ENCODE results near the gene PDCD1LG2. TPM values are rescaled to one million over a fixed set of nuclear protein-coding genes. Genes with fewer than 3 reads are reported as not detected.

PDCD1LG2 gene
- total and polyA plus RNA-seq, 2 of the 8 experiments (the other 6 are each of a cell fraction or from before 2014, with no cell fraction given), result not detected

GRCh38 chr9:5518937-5519319 is 8.6 kb downstream of the PDCD1LG2 start:
- Histone ChIP-seq H3K4me1 (replicated peaks in 1 of 4; ENCODE audit: control insufficient read depth in 3 of 4, insufficient read depth in 4 of 4, low read length in 3 of 4) (peaks cover 3 to 11% (median 6%) of the 10 kb centered on the region in 4 experiments; a peak in 5 of 7 replicates), H2AFZ (ENCODE audit: low read length) (no peak overlapping the region), H3K23ac (ENCODE audit: insufficient read length) (no peak overlapping the region), H2AK5ac (ENCODE audit: low read depth, low read length) (no peak overlapping the region), H3K4me2 (ENCODE audit: insufficient read depth in 1 of 2, low read depth in 2 of 2, low read length in 2 of 2) (peak overlapping the region in 1 of 2 experiments; percentile 31; a peak in 1 of 4 replicates), H2BK15ac (ENCODE audit: low read length) (no peak overlapping the region), H2BK20ac (ENCODE audit: low read length) (no peak overlapping the region), H3K36me3 (ENCODE audit: control insufficient read depth in 2 of 4, insufficient read depth in 4 of 4, low read length in 3 of 4) (no peaks in the 10 kb centered on the region), H3K56ac (replicated peaks; ENCODE audit: insufficient read length, low read depth, low read length) (no peak overlapping the region), H3K23me2 (ENCODE audit: low read depth, low read length) (no peaks in the 10 kb centered on the region), H3K14ac (ENCODE audit: insufficient read length) (no peak overlapping the region), H3K79me1 (ENCODE audit: low read depth, low read length) (no peaks in the 10 kb centered on the region), H3K27ac (ENCODE audit: low read depth, low read length) (no peak overlapping the region), H2BK12ac (ENCODE audit: low read depth, low read length) (no peak overlapping the region), H3K27me3 (replicated peaks in 1 of 4; ENCODE audit: control insufficient read depth in 3 of 4, extremely low read depth in 1 of 4, insufficient read depth in 3 of 4, low read length in 3 of 4) (no peaks in the 10 kb centered on the region), H3K18ac (ENCODE audit: extremely low read depth, low read length) (no peak overlapping the region), H3K9me3 (ENCODE audit: insufficient read depth in 2 of 2, low read depth in 1 of 2, low read length in 1 of 2) (no peaks in the 10 kb centered on the region), H3K4ac (replicated peaks; ENCODE audit: insufficient read length, low read depth, low read length) (no peak overlapping the region), H3K4me3 (ENCODE audit: extremely low read depth in 1 of 4, insufficient read depth in 2 of 4, low read depth in 3 of 4, low read length in 4 of 4) (no peak overlapping the region), H4K8ac (ENCODE audit: extremely low read depth, insufficient read depth, low read length) (no peak overlapping the region), H3K79me2 (ENCODE audit: control insufficient read depth in 1 of 2, insufficient read depth in 2 of 2, low read length in 2 of 2) (no peaks in the 10 kb centered on the region), H2BK120ac (replicated peaks; ENCODE audit: low read depth, low read length) (no peak overlapping the region), H4K20me1 (replicated peaks in 1 of 2; ENCODE audit: control insufficient read depth in 1 of 2, insufficient read depth in 2 of 2, low read length in 2 of 2) (no peaks in the 10 kb centered on the region), H3K9ac (replicated peaks in 1 of 4; ENCODE audit: extremely low read depth in 1 of 4, low read depth in 3 of 4, low read length in 3 of 4) (no peak overlapping the region), H2BK5ac (ENCODE audit: low read depth, low read length) (no peak overlapping the region), H4K5ac (ENCODE audit: insufficient read length, low read depth, low read length) (no peak overlapping the region), H4K91ac (replicated peaks; ENCODE audit: insufficient read length, low read length) (no peak overlapping the region)
- ChIA-PET POLR2A (ENCODE audit: partially characterized antibody) (no interaction called here), CTCF (ENCODE audit: partially characterized antibody) (interaction anchor here (1.0 to 1.1 kb wide), 2 partner anchors 65 to 71 kb away, joined by 3 to 4 read pairs; no protein-coding TSS in a partner anchor)
- WGBS, 2 experiments (ENCODE audit: extremely low coverage in 1 of 2, insufficient coverage in 1 of 2, insufficient read length in 1 of 2, insufficient replicate concordance in 2 of 2, low coverage in 1 of 2, low lambda C conversion rate in 2 of 2, missing lambda C conversion rate in 1 of 2), result 82% methylated on average over 2 of the region's 2 CpGs; no CpG with 5 or more reads in 1 of the 2 experiments
- FAIRE-seq (no peak), DNase-seq (ENCODE audit: low read depth in 1 of 2, low spot score in 2 of 2) (no peak)
- TF ChIP-seq ATF3 (IDR thresholded peaks at IDR 0.05; ENCODE audit: insufficient read depth, low read depth, low read length), result no peak
- no peak for TF ChIP-seq CTCF (IDR thresholded peaks at IDR 0.05; ENCODE audit: control extremely low read depth in 1 of 3, insufficient read depth in 1 of 3, low read depth in 1 of 3, low read length in 3 of 3)
- no peak for TF ChIP-seq CEBPB (IDR thresholded peaks at IDR 0.05; ENCODE audit: low read depth, low read length)
- no peak for TF ChIP-seq SP4 (IDR thresholded peaks at IDR 0.05; ENCODE audit: low read length)
- TF ChIP-seq ATF2 (IDR thresholded peaks at IDR 0.05; ENCODE audit: low read length), result no peak
- no peak for TF ChIP-seq SIRT6 (IDR thresholded peaks at IDR 0.05; ENCODE audit: low read length)
- TF ChIP-seq USF2 (IDR thresholded peaks at IDR 0.05; ENCODE audit: low read length), result no peak
- no peak for TF ChIP-seq EZH2 (IDR thresholded peaks at IDR 0.05; ENCODE audit: low read depth, low read length, severe bottlenecking)
